Kidney (tissue), 14 donors: ENCODE data around the gene TRRAP. TPM values are rescaled to one million over a fixed set of nuclear protein-coding genes. Genes with fewer than 3 reads are reported as not detected.

Experiments
- DNase-seq, 5 donors: peaks; one replicate each; pipeline ENCODE4 v3.0.0-alpha.2; 2013 to 2020
- FAIRE-seq: peaks from 2 replicates; lab custom pipeline; 2012; peaks lifted over from hg19 to GRCh38; lab: Jason Lieb, UNC
- H3K27ac ChIP-seq, 2 donors: one replicate each; pipeline ENCODE4 v1.7.0; 2013; ENCODE audit warnings: low read depth in 2 of 2, low read length in 2 of 2, inconsistent platforms in 1 of 2
- H3K27me3 ChIP-seq: one replicate; pipeline ENCODE4 v1.7.1; 2013; ENCODE audit warnings: low read length, inconsistent platforms; ENCODE audit not compliant: control insufficient read depth, insufficient read depth
- H3K36me3 ChIP-seq, 3 donors: one replicate each; pipeline versions ENCODE4 v1.7.0 to v1.7.1; 2013; ENCODE audit warnings: low read length in 3 of 3, control low read depth in 1 of 3, inconsistent platforms in 1 of 3; ENCODE audit not compliant: insufficient read depth in 3 of 3, control insufficient read depth in 2 of 3
- H3K4me1 ChIP-seq, 3 donors: one replicate each; pipeline versions ENCODE4 v1.7.0 to v1.7.1; 2013; ENCODE audit warnings: low read length in 3 of 3, inconsistent platforms in 1 of 3, low read depth in 1 of 3; ENCODE audit not compliant: control insufficient read depth in 2 of 3, insufficient read depth in 2 of 3
- H3K4me3 ChIP-seq, 3 donors: one replicate each; pipeline versions ENCODE4 v1.7.0 to v1.8.1; 2013; ENCODE audit warnings: low read length in 3 of 3, control low read depth in 1 of 3, inconsistent platforms in 1 of 3
- H3K9ac ChIP-seq, 3 donors: one replicate each; pipeline versions ENCODE4 v1.7.0 to v1.7.1; 2013; ENCODE audit warnings: low read length in 3 of 3, control low read depth in 1 of 3, inconsistent platforms in 1 of 3
- H3K9me3 ChIP-seq, 3 donors: one replicate each; pipeline versions ENCODE4 v1.7.0 to v1.7.1; 2013; ENCODE audit warnings: low read length in 3 of 3, control low read depth in 1 of 3, inconsistent platforms in 1 of 3; ENCODE audit not compliant: control insufficient read depth in 2 of 3, insufficient read depth in 1 of 3
- CTCF ChIP-seq: IDR thresholded peaks from 3 replicates; pipeline ENCODE4 v1.5.1; 2012; ENCODE audit warnings: mild to moderate bottlenecking, moderate library complexity, borderline replicate concordance; ENCODE audit not compliant: insufficient read depth; ENCODE audit errors: extremely low read depth
- intact Hi-C: fragments of 100-400 bp; cut with DNase I; formaldehyde crosslinking; loops from one replicate; pipeline ENCODE4 v1.11.1; 2022
- polyA plus RNA-seq: library from polyadenylated mRNA; stranded (reverse); fragments of 350-450 nt; fragmentation: Illumina TruSeq; extraction: RNeasy Lipid Tissue Mini Kit (QIAGEN cat#74804); gene quantifications from one replicate; pipeline ENCODE4 v1.2.3, GENCODE V29; 2014; ENCODE audit warnings: low read depth, low replicate concordance; ENCODE audit not compliant: insufficient read depth
- total RNA-seq: library from RNA; stranded (reverse); fragmentation: NEBNext Ultra II Directional; extraction: Animal tissue kit (Norgen Biotek cat#: 25700); gene quantifications from one replicate; pipeline ENCODE4 v1.2.1, GENCODE V29; 2021
- donor health status: control.
- donor health status: control.
- donor health status: control.
- donor health status: control.
- donor health status: control.
- donor health status: DM: yes; HTN: yes; CAD: no.
- donor health status: Normal renal cell carcinoma (clear cell type).

Gene TRRAP
- total and polyA plus RNA-seq, 2 donors from 2014 or later: 7.0 to 47.7 TPM

- Histone ChIP-seq H3K4me1 (no peaks in the 10 kb centered on the region), H3K27me3 (no peaks in the 10 kb centered on the region), H3K36me3 (peaks cover 6 to 77% (median 55%) of the 10 kb centered on the region in 3 donors), H3K27ac (no peak overlapping the region), H3K4me3 (no peak overlapping the region), H3K9me3 (no peaks in the 10 kb centered on the region), H3K9ac (no peak overlapping the region)
- FAIRE-seq (no peak), DNase-seq (no peak)
- TF ChIP-seq CTCF: no peak
- intact Hi-C loops: no loop called here
Measured at GRCh38 chr7:98957766-98958165, 79.4 kb downstream of the TRRAP start.

- no peak for TF ChIP-seq CTCF
- H3K9ac ChIP-seq: no peak overlapping the region
- FAIRE-seq (no peak), DNase-seq (no peak)
- no peak overlapping the region for H3K4me3 ChIP-seq
- H3K36me3 ChIP-seq: peaks cover 6 to 75% (median 52%) of the 10 kb centered on the region in 3 donors
- no peaks in the 10 kb centered on the region for H3K27me3 ChIP-seq
- H3K27ac ChIP-seq: no peak overlapping the region
- intact Hi-C loops: no loop called here
- H3K4me1 ChIP-seq: no peaks in the 10 kb centered on the region
- no peaks in the 10 kb centered on the region for H3K9me3 ChIP-seq
Measured at GRCh38 chr7:98958968-98959367, 80.6 kb downstream of the TRRAP start.

GRCh38 chr7:98963305-98963704 is 85.0 kb downstream of the TRRAP start:
- no peak for FAIRE-seq
- intact Hi-C loops: no loop called here

More at GRCh38 chr7:98963305-98963704, 85.0 kb downstream of the TRRAP start:
- Histone ChIP-seq H3K9me3 (no peaks in the 10 kb centered on the region), H3K4me1 (no peaks in the 10 kb centered on the region), H3K9ac (no peak overlapping the region), H3K4me3 (no peak overlapping the region), H3K27ac (no peak overlapping the region), H3K27me3 (no peaks in the 10 kb centered on the region), H3K36me3 (peaks cover 10 to 72% (median 45%) of the 10 kb centered on the region in 3 donors)
- TF ChIP-seq CTCF: no peak
- no peak for DNase-seq
